Neuronal stem cell (in vitro differentiated cells): ENCODE results near the gene KCNK5.

Experiments
- DNase-seq: peaks from one replicate; pipeline ENCODE4 v3.0.0-alpha.2; 2013; ENCODE audit warnings: low spot score
- H2AFZ ChIP-seq: one replicate; pipeline ENCODE4 v1.6.1; 2013; ENCODE audit warnings: mild to moderate bottlenecking, low read length, inconsistent platforms
- H2AK5ac ChIP-seq: 2 replicates; pipeline ENCODE4 v1.6.1; 2013; ENCODE audit warnings: low read depth, mild to moderate bottlenecking, inconsistent platforms, low read length, moderate library complexity, mixed read lengths
- H2BK120ac ChIP-seq: 2 replicates; pipeline ENCODE4 v1.6.1; 2013; ENCODE audit warnings: low read depth, mild to moderate bottlenecking, inconsistent platforms, low read length, moderate library complexity, mixed read lengths
- H2BK12ac ChIP-seq: one replicate; pipeline ENCODE4 v1.6.1; 2013; ENCODE audit warnings: low read length, inconsistent platforms
- H2BK15ac ChIP-seq: 2 replicates; pipeline ENCODE4 v1.6.1; 2013; ENCODE audit warnings: mild to moderate bottlenecking, low read length, inconsistent platforms, mixed read lengths
- H2BK5ac ChIP-seq: one replicate; pipeline ENCODE4 v1.6.1; 2013; ENCODE audit warnings: inconsistent platforms, mild to moderate bottlenecking, low read length, moderate library complexity
- H3K14ac ChIP-seq: one replicate; pipeline ENCODE4 v1.6.1; 2013; ENCODE audit warnings: low read length, inconsistent platforms
- H3K18ac ChIP-seq: 2 replicates; pipeline ENCODE4 v1.6.1; 2013; ENCODE audit warnings: low read length, inconsistent platforms
- H3K23ac ChIP-seq: 2 replicates; pipeline ENCODE4 v1.6.1; 2013; ENCODE audit warnings: low read depth, mild to moderate bottlenecking, mixed read lengths, low read length, inconsistent platforms; ENCODE audit not compliant: poor library complexity
- H3K27ac ChIP-seq: replicated peaks from 3 replicates; pipeline ENCODE4 v1.5.1; 2013; ENCODE audit warnings: low read length, inconsistent platforms
- H3K27me3 ChIP-seq, 3 experiments: 2 replicates each; pipeline ENCODE4 v1.6.1; 2013; ENCODE audit warnings: low read length in 3 of 3, mild to moderate bottlenecking in 2 of 3, inconsistent platforms in 1 of 3, low read depth in 1 of 3, mixed read lengths in 1 of 3, moderate library complexity in 1 of 3; ENCODE audit not compliant: control insufficient read depth in 3 of 3, insufficient read depth in 3 of 3
- H3K36me3 ChIP-seq, 2 donors: replicated peaks in 1 of 2; 2 replicates each; pipeline ENCODE4 v1.6.1; 2013; ENCODE audit warnings: low read length in 2 of 2; ENCODE audit not compliant: control insufficient read depth in 2 of 2, insufficient read depth in 2 of 2
- H3K4ac ChIP-seq: 2 replicates; pipeline ENCODE4 v1.6.1; 2013; ENCODE audit warnings: inconsistent platforms, mild to moderate bottlenecking, low read length, moderate library complexity
- H3K4me1 ChIP-seq, 2 donors: 1 replicate in 1 of 2; 2 replicates in 1 of 2; pipeline ENCODE4 v1.6.1; 2013; ENCODE audit warnings: low read length in 2 of 2, low read depth in 1 of 2; ENCODE audit not compliant: control insufficient read depth in 2 of 2, insufficient read depth in 1 of 2
- H3K4me2 ChIP-seq: one replicate; pipeline ENCODE4 v1.6.1; 2013; ENCODE audit warnings: mild to moderate bottlenecking, low read length, inconsistent platforms; ENCODE audit not compliant: insufficient read depth, poor library complexity, severe bottlenecking
- H3K4me3 ChIP-seq, 2 donors: 2 replicates each; pipeline ENCODE4 v1.5.1; 2013; ENCODE audit warnings: low read length in 2 of 2, mild to moderate bottlenecking in 2 of 2, inconsistent platforms in 1 of 2, moderate library complexity in 1 of 2
- H3K79me1 ChIP-seq: one replicate; pipeline ENCODE4 v1.6.1; 2013; ENCODE audit warnings: low read depth, mild to moderate bottlenecking, inconsistent platforms, low read length, moderate library complexity
- H3K9ac ChIP-seq: one replicate; pipeline ENCODE4 v1.6.1; 2013; ENCODE audit warnings: mild to moderate bottlenecking, low read depth, low read length, inconsistent platforms; ENCODE audit not compliant: poor library complexity
- H3K9me3 ChIP-seq, 2 donors: replicated peaks in 1 of 2; 2 replicates each; pipeline versions ENCODE3 to v1.6.1; 2013; ENCODE audit warnings: low read length in 2 of 2, mild to moderate bottlenecking in 2 of 2, inconsistent platforms in 1 of 2, low read depth in 1 of 2, mixed read lengths in 1 of 2, moderate library complexity in 1 of 2; ENCODE audit not compliant: control insufficient read depth in 2 of 2, insufficient read depth in 1 of 2
- H4K8ac ChIP-seq: one replicate; pipeline ENCODE4 v1.6.1; 2013; ENCODE audit warnings: low read depth, mild to moderate bottlenecking, inconsistent platforms, low read length, moderate library complexity
- H4K91ac ChIP-seq: one replicate; pipeline ENCODE4 v1.6.1; 2013; ENCODE audit warnings: low read length, low read depth, mild to moderate bottlenecking, inconsistent platforms; ENCODE audit not compliant: poor library complexity
- WGBS, 2 donors: extraction: QIAGEN DNeasy Blood & Tissue Kit; methylation state at CpG; one replicate each; pipeline ENCODE4 v1.1.7; 2013; ENCODE audit warnings: missing lambda C conversion rate in 2 of 2, mixed read lengths in 1 of 2; ENCODE audit not compliant: insufficient read length in 2 of 2, insufficient replicate concordance in 1 of 2; ENCODE audit errors: extremely low coverage in 2 of 2; 5-methylcytosine and 5-hydroxymethylcytosine counted together

KCNK5 gene

GRCh38 chr6:39204646-39205244 is 24.5 kb downstream of the KCNK5 start:
- peaks cover 2% of the 10 kb centered on the region for H3K79me1 ChIP-seq
- peak; percentile 27 for DNase-seq
- H2BK12ac ChIP-seq, result peak overlapping the region; percentile 59
- H3K23ac ChIP-seq, result peak overlapping the region; percentile 5
- no peak overlapping the region for H3K9ac ChIP-seq
- H4K91ac ChIP-seq, result no peak overlapping the region
- H2BK120ac ChIP-seq, result no peak overlapping the region
- peak overlapping the region; percentile 62 for H2BK5ac ChIP-seq
- peak overlapping the region; percentile 70 for H4K8ac ChIP-seq
- no CpG with 5 or more reads among the region's 8 CpGs for WGBS, 2 donors
- peaks cover 0 to 15% (median 0%) of the 10 kb centered on the region in 3 experiments for H3K27me3 ChIP-seq
- peak overlapping the region; percentile 59 for H2BK15ac ChIP-seq
- H3K14ac ChIP-seq, result peak overlapping the region; percentile 14
- no peak overlapping the region for H3K4ac ChIP-seq
- H3K27ac ChIP-seq, result peak overlapping the region; percentile 35
- H3K4me2 ChIP-seq, result peak overlapping the region; percentile 19
- no peak overlapping the region for H3K4me3 ChIP-seq
- peak overlapping the region; percentile 36 for H2AK5ac ChIP-seq
- no peaks in the 10 kb centered on the region for H3K9me3 ChIP-seq
- H3K18ac ChIP-seq, result peak overlapping the region; percentile 69
- H2AFZ ChIP-seq, result no peak overlapping the region
- peaks cover 0 to 37% of the 10 kb centered on the region in 2 donors for H3K4me1 ChIP-seq
- H3K36me3 ChIP-seq, result no peaks in the 10 kb centered on the region

- H2BK5ac ChIP-seq, result no peak overlapping the region
- H3K4me1 ChIP-seq, result peaks cover 0 to 31% of the 10 kb centered on the region in 2 donors
These were observed 25.1 kb downstream of the KCNK5 start for GRCh38 chr6:39204160-39204495.

GRCh38 chr6:39203436-39204159 is 25.7 kb downstream of the KCNK5 start:
- Histone ChIP-seq H2BK120ac (no peak overlapping the region), H3K9me3 (no peaks in the 10 kb centered on the region), H3K27ac (no peak overlapping the region), H3K9ac (no peak overlapping the region), H2AK5ac (peak overlapping the region; percentile 38), H3K36me3 (no peaks in the 10 kb centered on the region), H3K27me3 (peaks cover 0 to 15% (median 0%) of the 10 kb centered on the region in 3 experiments), H3K4me2 (no peak overlapping the region), H4K91ac (no peak overlapping the region), H3K4ac (no peak overlapping the region), H2BK15ac (no peak overlapping the region), H3K23ac (no peak overlapping the region), H3K18ac (peak overlapping the region; percentile 45), H3K4me3 (no peak overlapping the region), H2AFZ (no peak overlapping the region), H3K4me1 (peaks cover 0 to 29% of the 10 kb centered on the region in 2 donors), H3K79me1 (peaks cover 2% of the 10 kb centered on the region), H4K8ac (no peak overlapping the region), H2BK12ac (no peak overlapping the region), H3K14ac (no peak overlapping the region), H2BK5ac (no peak overlapping the region)
- WGBS, 2 donors, result no CpG with 5 or more reads among the region's 12 CpGs
- no peak for DNase-seq

More at GRCh38 chr6:39204160-39204495, 25.1 kb downstream of the KCNK5 start:
- Histone ChIP-seq H3K27ac (no peak overlapping the region), H3K9me3 (no peaks in the 10 kb centered on the region), H2BK12ac (no peak overlapping the region), H2BK15ac (no peak overlapping the region), H3K9ac (no peak overlapping the region), H4K91ac (no peak overlapping the region), H2BK120ac (no peak overlapping the region), H3K23ac (no peak overlapping the region), H3K79me1 (peaks cover 2% of the 10 kb centered on the region), H2AFZ (no peak overlapping the region), H3K4me2 (no peak overlapping the region), H3K14ac (no peak overlapping the region), H3K36me3 (no peaks in the 10 kb centered on the region), H3K4me3 (no peak overlapping the region), H2AK5ac (peak overlapping the region; percentile 38), H4K8ac (no peak overlapping the region), H3K27me3 (peaks cover 0 to 15% (median 0%) of the 10 kb centered on the region in 3 experiments), H3K18ac (no peak overlapping the region), H3K4ac (no peak overlapping the region)
- no peak for DNase-seq
- no CpG with 5 or more reads among the region's 4 CpGs for WGBS, 2 donors

DNA sequence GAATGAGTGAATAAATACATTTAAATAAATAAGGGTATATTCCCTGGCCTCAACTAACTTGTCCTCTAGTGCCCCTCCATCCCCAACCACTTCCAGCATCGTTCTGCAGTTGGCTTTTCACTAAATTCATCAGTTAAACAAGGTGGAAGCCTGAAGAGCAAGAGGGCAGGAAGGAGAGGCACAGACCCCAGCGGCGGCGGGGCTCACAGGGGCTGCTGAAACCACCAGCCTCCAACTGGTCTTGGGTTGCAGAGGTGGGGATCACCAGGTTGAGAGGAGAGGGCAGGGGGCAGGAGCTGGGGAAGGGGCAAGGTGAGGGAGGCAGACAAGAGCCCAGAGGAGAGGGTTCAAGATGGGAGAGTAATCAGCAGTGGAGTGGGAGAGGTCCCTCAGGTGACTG is 27.1 kb downstream of the KCNK5 start:
- Histone ChIP-seq H3K18ac (peak overlapping the region; percentile 63), H3K9ac (no peak overlapping the region), H4K91ac (no peak overlapping the region), H3K4me3 (no peak overlapping the region), H3K9me3 (no peaks in the 10 kb centered on the region), H3K36me3 (no peaks in the 10 kb centered on the region), H2BK15ac (peak overlapping the region; percentile 42), H2BK5ac (no peak overlapping the region), H3K27ac (no peak overlapping the region), H2BK120ac (no peak overlapping the region), H2AK5ac (peak overlapping the region; percentile 78), H4K8ac (no peak overlapping the region), H2BK12ac (peak overlapping the region; percentile 25), H3K4me2 (no peak overlapping the region), H3K79me1 (peaks cover 4% of the 10 kb centered on the region), H3K4me1 (peaks cover 0 to 24% of the 10 kb centered on the region in 2 donors), H2AFZ (no peak overlapping the region), H3K4ac (no peak overlapping the region), H3K27me3 (peaks cover 0 to 15% (median 0%) of the 10 kb centered on the region in 3 experiments), H3K14ac (no peak overlapping the region), H3K23ac (no peak overlapping the region)
- WGBS, 2 donors, result no CpG with 5 or more reads among the region's 4 CpGs
- DNase-seq, result no peak
